CD14-positive monocyte (primary cell): ENCODE measurements around the gene RPS19. TPM values are rescaled to one million over a fixed set of nuclear protein-coding genes. Genes with fewer than 3 reads are reported as not detected.

Experiments used
- DNase-seq, 3 donors: peaks; one replicate each; pipeline ENCODE4 v3.0.0-alpha.2; 2011 to 2022
- H2AFZ ChIP-seq: 2 replicates; pipeline ENCODE4 v1.6.0; 2012; ENCODE audit warnings: mild to moderate bottlenecking, low read depth, low read length, inconsistent platforms; ENCODE audit not compliant: insufficient read depth, poor library complexity, severe bottlenecking
- H3K27ac ChIP-seq, 2 donors: 1 replicate in 1 of 2; 2 replicates in 1 of 2; pipeline ENCODE4 v1.5.1; 2012 to 2013; ENCODE audit warnings: low read length in 2 of 2, control low read depth in 1 of 2, inconsistent platforms in 1 of 2, low read depth in 1 of 2, mild to moderate bottlenecking in 1 of 2
- H3K27me3 ChIP-seq, 2 donors: one replicate each; pipeline versions ENCODE4 v1.6.0 to v1.6.1; 2011 to 2013; ENCODE audit warnings: low read length in 2 of 2; ENCODE audit not compliant: control insufficient read depth in 2 of 2, insufficient read depth in 2 of 2
- H3K36me3 ChIP-seq, 2 donors: replicated peaks in 1 of 2; 1 replicate in 1 of 2; 2 replicates in 1 of 2; pipeline versions ENCODE4 v1.5.1 to v1.6.1; 2012 to 2013; ENCODE audit warnings: low read length in 2 of 2, control low read depth in 1 of 2, inconsistent platforms in 1 of 2, mild to moderate bottlenecking in 1 of 2; ENCODE audit not compliant: insufficient read depth in 2 of 2, control insufficient read depth in 1 of 2
- H3K4me1 ChIP-seq, 2 donors: 1 replicate in 1 of 2; 2 replicates in 1 of 2; pipeline versions ENCODE4 v1.5.1 to v1.6.1; 2012 to 2013; ENCODE audit warnings: low read length in 2 of 2, control low read depth in 1 of 2, inconsistent platforms in 1 of 2, mild to moderate bottlenecking in 1 of 2, moderate library complexity in 1 of 2; ENCODE audit not compliant: insufficient read depth in 2 of 2, control insufficient read depth in 1 of 2
- H3K4me2 ChIP-seq: replicated peaks from 2 replicates; pipeline ENCODE3; 2012; ENCODE audit warnings: low read length, moderate library complexity, mild to moderate bottlenecking; ENCODE audit not compliant: poor library complexity, severe bottlenecking; ENCODE audit errors: extremely low read depth
- H3K4me3 ChIP-seq, 3 experiments: fragments of 200-600 bp in 1 of 3; sonication (generic) in 1 of 3; replicated peaks in 1 of 3; 1 replicate in 2 of 3; 2 replicates in 1 of 3; pipeline ENCODE4 v1.5.1; 2011 to 2013; ENCODE audit warnings: low read length in 3 of 3, mild to moderate bottlenecking in 3 of 3, control low read depth in 2 of 3, low read depth in 2 of 3, inconsistent platforms in 1 of 3, moderate library complexity in 1 of 3
- H3K79me2 ChIP-seq: 2 replicates; pipeline ENCODE4 v1.6.0; 2012; ENCODE audit warnings: mild to moderate bottlenecking, control low read depth, inconsistent platforms, low read length, moderate library complexity; ENCODE audit not compliant: insufficient read depth
- H3K9ac ChIP-seq: 2 replicates; pipeline ENCODE4 v1.6.0; 2017; ENCODE audit warnings: low read length, mild to moderate bottlenecking; ENCODE audit not compliant: insufficient read depth, poor library complexity, severe bottlenecking
- H3K9me3 ChIP-seq, 2 donors: replicated peaks in 1 of 2; 1 replicate in 1 of 2; 2 replicates in 1 of 2; pipeline versions ENCODE4 v1.5.1 to v1.6.1; 2012 to 2013; ENCODE audit warnings: low read length in 2 of 2, control low read depth in 1 of 2; ENCODE audit not compliant: control insufficient read depth in 1 of 2, insufficient read depth in 1 of 2
- H4K20me1 ChIP-seq: 2 replicates; pipeline ENCODE4 v1.6.0; 2012; ENCODE audit warnings: mild to moderate bottlenecking, low read length, control low read depth, moderate library complexity; ENCODE audit not compliant: insufficient read depth
- H3K27ac Mint-ChIP-seq, 7 donors: one replicate each; pipeline ENCODE4 v1.8.0; 2020; ENCODE audit warnings: mild to moderate bottlenecking in 7 of 7, mixed read lengths in 7 of 7, moderate library complexity in 6 of 7, inconsistent platforms in 2 of 7
- H3K27me3 Mint-ChIP-seq, 3 donors: one replicate each; pipeline ENCODE4 v1.8.0; 2021 to 2022; ENCODE audit warnings: low read depth in 3 of 3, mild to moderate bottlenecking in 3 of 3, mixed read lengths in 3 of 3, moderate library complexity in 3 of 3, inconsistent platforms in 1 of 3
- H3K36me3 Mint-ChIP-seq, 2 donors: one replicate each; pipeline ENCODE4 v1.8.0; 2020; ENCODE audit warnings: mixed read lengths in 2 of 2, inconsistent platforms in 1 of 2, mild to moderate bottlenecking in 1 of 2
- H3K4me1 Mint-ChIP-seq: one replicate; pipeline ENCODE4 v1.8.0; 2020; ENCODE audit warnings: mild to moderate bottlenecking, mixed read lengths
- H3K4me3 Mint-ChIP-seq, 2 donors: one replicate each; pipeline ENCODE4 v1.8.0; 2020; ENCODE audit warnings: mild to moderate bottlenecking in 2 of 2, mixed read lengths in 2 of 2, moderate library complexity in 1 of 2
- H3K9me3 Mint-ChIP-seq, 7 donors: one replicate each; pipeline ENCODE4 v1.8.0; 2020 to 2022; ENCODE audit warnings: mixed read lengths in 7 of 7, mild to moderate bottlenecking in 6 of 7, moderate library complexity in 6 of 7, inconsistent platforms in 2 of 7
- CTCF ChIP-seq: fragments of 200-600 bp; IDR thresholded peaks from one replicate; pipeline ENCODE4 v1.8.0; 2022; ENCODE audit warnings: antibody characterized with exemption, mild to moderate bottlenecking
- WGBS: methylation state at CpG from one replicate; pipeline ENCODE4 v1.1.5; 2013; ENCODE audit warnings: missing lambda C conversion rate; ENCODE audit not compliant: insufficient coverage; 5-methylcytosine and 5-hydroxymethylcytosine counted together
- intact Hi-C, 2 donors: fragments of 100-400 bp; cut with micrococcal nuclease; formaldehyde crosslinking; loops; one replicate each; pipeline versions ENCODE4 v1.15.0 to v1.15.1; 2023
- polyA plus RNA-seq, 3 donors: library from polyadenylated mRNA; depleted of rRNA in 1 of 3; unstranded in 2 of 3; stranded (reverse) in 1 of 3; fragments of 300-500 nt in 2 of 3; fragments of >200 nt in 1 of 3; fragmentation: Illumina TruSeq in 2 of 3; gene quantifications; 1 replicate in 2 of 3; 2 replicates in 1 of 3; pipeline ENCODE4 v1.2.3, GENCODE V29; 2012 to 2021

RPS19 gene
- polyA plus RNA-seq, 3 donors: 1,234 to 2,117 (median 1,424) TPM

- H3K79me2 ChIP-seq: peaks cover 86% of the 10 kb centered on the region
- WGBS: no CpG with 5 or more reads among the region's 4 CpGs
- no peak overlapping the region for H3K4me2 ChIP-seq
- no peak for DNase-seq
- no peak overlapping the region for H3K9ac ChIP-seq
- no peak overlapping the region for H2AFZ ChIP-seq
- no peak overlapping the region for H3K27ac Mint-ChIP-seq
- peaks cover 0 to 1% (median 0%) of the 10 kb centered on the region in 7 donors for H3K9me3 Mint-ChIP-seq
- H3K36me3 ChIP-seq: peaks cover 64 to 90% of the 10 kb centered on the region in 2 donors
- H3K27me3 Mint-ChIP-seq: peaks cover 0 to 2% (median 1%) of the 10 kb centered on the region in 3 donors
- H4K20me1 ChIP-seq: peaks cover 100% of the 10 kb centered on the region
- TF ChIP-seq CTCF: no peak
- H3K27me3 ChIP-seq: no peaks in the 10 kb centered on the region
- H3K27ac ChIP-seq: no peak overlapping the region
- peaks cover 61 to 84% of the 10 kb centered on the region in 2 donors for H3K36me3 Mint-ChIP-seq
- intact Hi-C loops: no loop called here
- H3K4me1 ChIP-seq: peaks cover 14 to 23% of the 10 kb centered on the region in 2 donors
- no peak overlapping the region for H3K4me3 Mint-ChIP-seq
- no peak overlapping the region for H3K4me3 ChIP-seq
- no peaks in the 10 kb centered on the region for H3K9me3 ChIP-seq
- peaks cover 24% of the 10 kb centered on the region for H3K4me1 Mint-ChIP-seq
These were observed 30.9 kb downstream of the RPS19 start for GRCh38 chr19:41890936-41891335.

GRCh38 chr19:41892173-41892902 lies 32.3 kb downstream of the RPS19 start:
- Histone ChIP-seq H3K27me3 (no peaks in the 10 kb centered on the region), H3K9me3 (no peaks in the 10 kb centered on the region), H3K4me2 (no peak overlapping the region), H4K20me1 (peaks cover 98% of the 10 kb centered on the region), H3K36me3 (peaks cover 73 to 92% of the 10 kb centered on the region in 2 donors), H3K4me1 (peaks cover under 1 to 9% of the 10 kb centered on the region in 2 donors), H3K4me3 (no peak overlapping the region), H3K27ac (no peak overlapping the region), H3K9ac (no peak overlapping the region), H3K79me2 (peaks cover 73% of the 10 kb centered on the region), H2AFZ (no peak overlapping the region)
- Mint-ChIP-seq H3K4me3 (no peak overlapping the region), H3K27ac (no peak overlapping the region), H3K9me3 (peaks cover 0 to 2% (median 0%) of the 10 kb centered on the region in 7 donors), H3K4me1 (peaks cover 10% of the 10 kb centered on the region), H3K36me3 (peaks cover 56 to 85% of the 10 kb centered on the region in 2 donors), H3K27me3 (peaks cover 0 to 2% (median 1%) of the 10 kb centered on the region in 3 donors)
- 96% methylated on average over 21 of the region's 34 CpGs for WGBS
- intact Hi-C loops: no loop called here
- DNase-seq: no peak
- no peak for TF ChIP-seq CTCF
